Endothelial cell of umbilical vein (primary cell): ENCODE measurements around the gene CHTOP. TPM values are rescaled to one million over a fixed set of nuclear protein-coding genes. Genes with fewer than 3 reads are reported as not detected.

Source experiments
- BruUV-seq: library from RNA; stranded (reverse); fragments of 400-500 nt; replicated peaks from 2 replicates; lab custom pipeline; 2021; lab: Mats Ljungman, UMichigan
- CTCF ChIA-PET: fragments of 300-600, 350-600 bp; sonication (Branson Sonifier 250); formaldehyde crosslinking; loops from one replicate; lab custom pipeline; 2021; ENCODE audit warnings: antibody characterized with exemption, inconsistent platforms; lab: Charles Lee
- POLR2A ChIA-PET: fragments of 300-600, 350-600 bp; sonication (Branson Sonifier 250); formaldehyde crosslinking; loops from one replicate; lab custom pipeline; 2021; ENCODE audit warnings: antibody characterized with exemption, inconsistent platforms; lab: Charles Lee
- DNase-seq: peaks from one replicate; pipeline ENCODE4 v3.0.0-alpha.2; 2011; ENCODE audit warnings: low read depth, low spot score
- FAIRE-seq: peaks from 2 replicates; lab custom pipeline; 2011; peaks lifted over from hg19 to GRCh38; lab: Jason Lieb, UNC
- H2AFZ ChIP-seq: 2 replicates; pipeline ENCODE4 v1.6.0; 2012; ENCODE audit warnings: low read depth, low read length, control low read depth, inconsistent platforms
- H3K27ac ChIP-seq: 2 replicates; pipeline ENCODE4 v1.5.1; 2011; ENCODE audit warnings: low read depth, mild to moderate bottlenecking, control low read depth, low read length, moderate library complexity; ENCODE audit not compliant: insufficient read depth
- H3K27me3 ChIP-seq, 2 experiments: 2 replicates each; pipeline versions ENCODE4 v1.6.0 to v1.6.1; 2011; ENCODE audit warnings: low read length in 2 of 2, mixed read lengths in 1 of 2; ENCODE audit not compliant: control insufficient read depth in 2 of 2, insufficient read depth in 2 of 2
- H3K36me3 ChIP-seq, 2 experiments: 2 replicates in 1 of 2; 3 replicates in 1 of 2; pipeline ENCODE4 v1.5.1; 2011; ENCODE audit warnings: low read length in 2 of 2, mild to moderate bottlenecking in 1 of 2, moderate library complexity in 1 of 2; ENCODE audit not compliant: control insufficient read depth in 2 of 2, insufficient read depth in 2 of 2; ENCODE audit errors: extremely low read depth in 1 of 2
- H3K4me1 ChIP-seq: 3 replicates; pipeline ENCODE4 v1.5.1; 2011; ENCODE audit warnings: mild to moderate bottlenecking, low read length; ENCODE audit not compliant: control insufficient read depth, insufficient read depth; ENCODE audit errors: extremely low read depth
- H3K4me2 ChIP-seq: 2 replicates; pipeline ENCODE4 v1.6.1; 2011; ENCODE audit warnings: low read length, control low read depth, mixed read lengths; ENCODE audit not compliant: insufficient read depth
- H3K4me3 ChIP-seq, 3 experiments: fragments of 200-600 bp in 1 of 3; sonication (generic), shearing (Covaris generic) in 1 of 3; replicated peaks in 1 of 3; 2 replicates each; pipeline ENCODE4 v1.5.1; 2011 to 2016; ENCODE audit warnings: control low read depth in 3 of 3, low read length in 3 of 3, mild to moderate bottlenecking in 2 of 3, inconsistent platforms in 1 of 3, low read depth in 1 of 3, moderate library complexity in 1 of 3; ENCODE audit not compliant: insufficient read depth in 1 of 3
- H3K79me2 ChIP-seq: 2 replicates; pipeline ENCODE4 v1.6.0; 2012; ENCODE audit warnings: low read length, inconsistent platforms; ENCODE audit not compliant: control insufficient read depth, insufficient read depth
- H3K9ac ChIP-seq: replicated peaks from 2 replicates; pipeline ENCODE3; 2011; ENCODE audit warnings: low read length, control low read depth; ENCODE audit not compliant: insufficient read depth; ENCODE audit errors: extremely low read depth
- H3K9me1 ChIP-seq: replicated peaks from 3 replicates; pipeline ENCODE4 v1.6.0; 2011; ENCODE audit warnings: mild to moderate bottlenecking, low read length; ENCODE audit not compliant: control insufficient read depth, insufficient read depth; ENCODE audit errors: extremely low read depth
- H3K9me3 ChIP-seq: replicated peaks from 2 replicates; pipeline ENCODE4 v1.5.1; 2012; ENCODE audit warnings: low read length, inconsistent platforms; ENCODE audit not compliant: control insufficient read depth, insufficient read depth
- H4K20me1 ChIP-seq: replicated peaks from 2 replicates; pipeline ENCODE3; 2011; ENCODE audit warnings: mild to moderate bottlenecking, low read length; ENCODE audit not compliant: control insufficient read depth, insufficient read depth; ENCODE audit errors: extremely low read depth
- EZH2 ChIP-seq: IDR thresholded peaks from 2 replicates; pipeline ENCODE4 v1.6.1; 2012; ENCODE audit warnings: borderline replicate concordance, low read depth, mild to moderate bottlenecking, moderate library complexity, low read length, inconsistent platforms; ENCODE audit not compliant: severe bottlenecking
- GATA2 ChIP-seq: IDR thresholded peaks from 2 replicates; pipeline ENCODE4 v1.7.0; 2011; ENCODE audit warnings: low read depth, mild to moderate bottlenecking, moderate library complexity, mixed read lengths, low read length; ENCODE audit not compliant: insufficient read length, insufficient read depth
- JUN ChIP-seq: IDR thresholded peaks from 2 replicates; pipeline ENCODE4 v1.6.1; 2011; ENCODE audit warnings: borderline replicate concordance, low read depth; ENCODE audit not compliant: insufficient read length, insufficient read depth
- dilution Hi-C: fragments of 300-500 bp; cut with MboI; formaldehyde crosslinking; loops from one replicate; pipeline ENCODE4 v1.15.0; 2019; ENCODE audit warnings: low sequenced_read_pairs; ENCODE audit not compliant: extremely low pct_ligation_motif_present
- intact Hi-C: fragments of 100-400 bp; cut with micrococcal nuclease; formaldehyde crosslinking; loops from one replicate; pipeline ENCODE4 v1.10.0; 2022
- polyA plus RNA-seq, 4 experiments: library from polyadenylated mRNA; depleted of rRNA in 3 of 4; stranded (reverse) in 3 of 4; unstranded in 1 of 4; fragments of >200 nt; gene quantifications; 2 replicates each; pipeline versions ENCODE4 v1.2.1 to v1.2.3, GENCODE V29; 2011 to 2012; ENCODE audit warnings: missing spikeins in 1 of 4
- total RNA-seq: library from RNA; stranded (reverse); gene quantifications from 2 replicates; pipeline ENCODE4 v1.2.3, GENCODE V29; 2021
- TF ChIP-seq, protein P1 (sequence below), 2 donors: IDR thresholded peaks; 1 replicate in 1 of 2; 2 replicates in 1 of 2; pipeline ENCODE4 v1.5.1; 2011; ENCODE audit warnings: low read length in 2 of 2, mild to moderate bottlenecking in 2 of 2, moderate library complexity in 2 of 2, control low read depth in 1 of 2, inconsistent platforms in 1 of 2, low read depth in 1 of 2; ENCODE audit not compliant: insufficient read depth in 1 of 2; ENCODE audit errors: extremely low read depth in 1 of 2

Gene CHTOP
- total and polyA plus RNA-seq, 2 donors (not counting 3 experiments of a cell fraction or from before 2014, with no cell fraction given), result 62.0 to 74.4 TPM

DNA sequence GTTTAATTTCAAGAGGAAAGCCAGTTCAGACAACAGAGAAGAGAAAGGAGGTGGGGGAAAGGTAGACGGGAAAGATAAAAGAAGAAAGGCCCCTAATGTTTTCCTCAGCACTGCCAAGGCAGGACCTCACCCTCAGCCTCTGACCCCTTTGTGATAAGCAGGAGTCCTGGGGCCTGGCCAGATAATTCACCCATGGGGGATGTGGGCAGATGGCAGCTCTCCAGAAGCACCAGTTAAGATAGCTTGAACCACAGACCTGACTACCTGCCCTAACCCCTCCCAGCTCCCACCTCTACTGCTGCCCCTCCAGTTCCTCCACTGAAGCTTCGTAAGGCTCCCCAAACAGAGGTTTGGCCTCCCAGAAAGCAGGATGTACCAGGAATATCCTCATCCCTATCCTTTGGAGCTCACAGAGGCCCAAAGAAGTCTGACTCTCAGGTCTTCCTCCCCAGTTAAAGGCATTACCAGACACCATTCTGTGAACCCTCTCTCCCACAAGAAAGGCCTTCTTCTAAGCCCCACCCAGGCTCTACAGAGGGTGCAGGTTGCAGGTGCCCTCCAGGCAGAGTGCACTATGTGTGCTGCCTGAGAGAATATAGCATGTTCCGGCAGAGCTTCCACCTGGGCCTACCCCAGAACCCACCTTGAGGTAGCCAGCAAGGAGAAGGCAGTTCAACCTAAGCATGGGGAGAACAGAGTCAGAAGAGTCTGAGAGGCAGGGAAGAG lies 15.4 kb downstream of the CHTOP start:
- H3K4me2 ChIP-seq, result no peak overlapping the region
- no peaks in the 10 kb centered on the region for H3K27me3 ChIP-seq
- FAIRE-seq, result no peak
- no peaks in the 10 kb centered on the region for H4K20me1 ChIP-seq
- no peak overlapping the region for H3K4me3 ChIP-seq
- peaks cover 7 to 15% of the 10 kb centered on the region in 2 experiments for H3K36me3 ChIP-seq
- H3K79me2 ChIP-seq, result no peaks in the 10 kb centered on the region
- dilution Hi-C loops (no loop called here), intact Hi-C loops (no loop called here)
- H3K9ac ChIP-seq, result no peak overlapping the region
- H3K4me1 ChIP-seq, result peaks cover 8% of the 10 kb centered on the region
- H3K9me3 ChIP-seq, result no peaks in the 10 kb centered on the region
- DNase-seq, result no peak
- POLR2A ChIA-PET, result interaction anchor here (0.9 to 1.8 kb wide), 2 partner anchors 11 to 15 kb away, joined by 3 to 9 read pairs; partner anchors contain the start of gene CHTOP
- CTCF ChIA-PET, result interaction anchor here (0.8 to 2.3 kb wide), 5 partner anchors 11 to 139 kb away, joined by 3 to 8 read pairs (median 6); partner anchors contain the start of gene CHTOP
- no peak overlapping the region for H3K27ac ChIP-seq
- TF ChIP-seq EZH2 (no peak), JUN (no peak), GATA2 (no peak)
- TF ChIP-seq, protein P1, sequence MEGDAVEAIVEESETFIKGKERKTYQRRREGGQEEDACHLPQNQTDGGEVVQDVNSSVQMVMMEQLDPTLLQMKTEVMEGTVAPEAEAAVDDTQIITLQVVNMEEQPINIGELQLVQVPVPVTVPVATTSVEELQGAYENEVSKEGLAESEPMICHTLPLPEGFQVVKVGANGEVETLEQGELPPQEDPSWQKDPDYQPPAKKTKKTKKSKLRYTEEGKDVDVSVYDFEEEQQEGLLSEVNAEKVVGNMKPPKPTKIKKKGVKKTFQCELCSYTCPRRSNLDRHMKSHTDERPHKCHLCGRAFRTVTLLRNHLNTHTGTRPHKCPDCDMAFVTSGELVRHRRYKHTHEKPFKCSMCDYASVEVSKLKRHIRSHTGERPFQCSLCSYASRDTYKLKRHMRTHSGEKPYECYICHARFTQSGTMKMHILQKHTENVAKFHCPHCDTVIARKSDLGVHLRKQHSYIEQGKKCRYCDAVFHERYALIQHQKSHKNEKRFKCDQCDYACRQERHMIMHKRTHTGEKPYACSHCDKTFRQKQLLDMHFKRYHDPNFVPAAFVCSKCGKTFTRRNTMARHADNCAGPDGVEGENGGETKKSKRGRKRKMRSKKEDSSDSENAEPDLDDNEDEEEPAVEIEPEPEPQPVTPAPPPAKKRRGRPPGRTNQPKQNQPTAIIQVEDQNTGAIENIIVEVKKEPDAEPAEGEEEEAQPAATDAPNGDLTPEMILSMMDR (IDR thresholded peaks at IDR 0.05; ENCODE audit: extremely low read depth in 1 of 2, insufficient read depth in 1 of 2, low read depth in 1 of 2, low read length in 2 of 2), result no peak
- no peaks in the 10 kb centered on the region for H3K9me1 ChIP-seq
- BruUV-seq, result no TSS peak
- H2AFZ ChIP-seq, result no peak overlapping the region
